GM18502 (cell line): Measurements from ENCODE around the gene OPCML.

Source experiments
- ATAC-seq: cut with Tn5 transposase; IDR thresholded peaks from one replicate; pipeline ENCODE4 v1.9.1; 2021; ENCODE audit warnings: mild to moderate bottlenecking; ENCODE audit not compliant: unreplicated experiment, poor library complexity

OPCML gene

GRCh38 chr11:133058501-133058900 lies 473.8 kb downstream of the OPCML start:
- no peak for ATAC-seq

DNA sequence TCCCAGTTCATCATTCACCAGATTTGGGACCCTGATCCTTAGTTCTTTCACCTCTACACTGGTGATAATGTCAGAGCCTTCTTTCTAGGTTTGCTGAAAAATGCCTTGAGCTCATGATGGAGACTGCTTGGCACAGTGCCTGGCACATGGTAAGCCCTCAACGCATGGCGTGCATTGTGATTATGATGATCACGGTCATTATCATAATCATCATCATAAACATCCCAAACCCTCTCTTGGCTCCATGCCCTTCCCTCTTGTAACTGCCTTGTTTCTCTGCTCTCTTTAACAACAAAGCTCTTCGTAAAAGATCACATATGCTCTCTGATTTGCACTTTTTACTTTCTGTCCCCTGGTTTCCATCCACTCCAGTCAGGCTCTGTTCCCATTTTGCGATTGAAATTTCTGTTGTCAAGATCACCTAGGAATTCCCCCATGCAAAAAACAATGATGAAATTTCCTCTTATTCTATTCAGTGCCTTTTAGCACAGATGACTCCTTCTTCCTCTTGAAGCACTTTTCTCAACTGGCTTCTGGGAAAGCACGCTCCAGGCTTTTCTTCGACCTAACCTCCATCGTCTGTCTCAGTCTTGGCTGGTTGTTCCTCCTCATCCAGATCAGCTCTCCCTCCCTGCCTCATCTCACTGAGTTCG lies 479.1 kb downstream of the OPCML start:
- no peak for ATAC-seq

GRCh38 chr11:133052537-133052936 lies 479.8 kb downstream of the OPCML start:
- no peak for ATAC-seq

- ATAC-seq: no peak
These were observed 482.9 kb downstream of the OPCML start for GRCh38 chr11:133049244-133050019.

DNA sequence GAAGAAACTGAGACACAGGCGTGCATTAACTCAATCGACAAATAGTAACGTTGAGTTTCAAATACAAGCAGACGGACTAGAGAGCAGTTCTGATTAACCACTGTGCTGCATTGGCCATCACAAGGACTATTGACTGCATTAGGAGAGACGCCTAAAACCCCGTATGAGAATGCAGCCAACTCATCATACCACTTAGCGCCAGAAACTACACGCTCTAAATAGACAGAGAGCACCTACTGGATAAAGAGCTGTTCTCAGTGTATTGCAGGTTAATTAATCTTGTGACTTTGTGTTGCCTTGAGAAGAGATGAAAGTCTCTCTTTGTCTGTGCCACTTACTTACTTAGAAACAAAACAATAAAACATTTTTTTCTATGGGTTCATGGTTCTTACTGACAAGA lies 484.0 kb downstream of the OPCML start:
- no peak for ATAC-seq

DNA sequence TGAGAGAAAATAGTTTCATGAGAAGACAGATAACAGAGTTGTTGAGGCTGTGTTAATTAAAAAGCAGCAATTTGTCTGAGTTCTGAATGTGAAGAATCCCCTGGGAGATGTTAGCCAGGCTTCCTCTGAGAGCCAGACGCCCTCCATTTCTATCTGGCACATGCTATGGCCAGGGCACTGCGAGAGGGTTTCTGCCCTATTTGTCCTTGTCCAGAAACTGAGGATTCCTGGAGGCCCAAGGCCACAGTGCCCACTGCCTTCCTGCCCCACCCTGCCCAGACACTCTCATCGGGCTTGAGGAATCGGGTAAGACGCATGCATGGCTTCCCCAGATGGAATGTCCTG lies 484.6 kb downstream of the OPCML start:
- no peak for ATAC-seq

DNA sequence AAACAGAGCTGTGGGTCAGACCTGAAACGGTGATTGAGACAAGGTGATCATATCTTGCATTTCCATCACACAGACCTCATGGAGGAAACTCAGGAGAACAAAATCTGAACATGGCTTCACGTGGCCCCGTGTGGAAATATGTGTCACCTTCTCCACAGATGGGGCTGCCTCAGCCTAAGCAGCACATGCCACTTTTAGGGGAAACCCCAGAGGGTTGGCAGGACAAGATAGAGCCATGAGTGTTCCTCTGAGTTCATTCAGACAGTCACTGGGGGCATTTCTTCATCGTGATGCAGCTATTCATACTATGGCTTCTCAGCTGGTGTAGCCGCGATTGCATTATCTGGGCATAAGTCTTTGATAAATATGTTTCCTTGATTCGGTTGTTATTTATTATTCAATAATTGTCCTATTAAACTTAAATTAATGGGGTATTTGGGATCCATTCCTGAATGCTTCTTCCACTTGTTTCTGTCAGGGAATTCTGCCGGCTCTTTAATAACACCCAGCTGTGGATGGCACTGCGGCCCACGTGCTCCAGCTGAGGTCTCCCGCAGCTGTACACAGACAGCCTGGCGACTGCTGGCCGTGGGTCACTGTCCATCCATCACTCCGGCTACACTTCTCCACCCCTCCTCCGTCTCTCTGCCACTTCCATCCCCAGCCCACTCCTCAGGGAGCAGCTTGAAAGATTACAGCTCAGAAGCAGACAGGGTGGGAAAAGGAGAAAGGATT lies 485.1 kb downstream of the OPCML start:
- ATAC-seq: no peak

GRCh38 chr11:133046252-133046651 lies 486.0 kb downstream of the OPCML start:
- no peak for ATAC-seq

GRCh38 chr11:133041928-133042882 lies 490.1 kb downstream of the OPCML start:
- ATAC-seq: no peak

- no peak for ATAC-seq
These were observed 491.1 kb downstream of the OPCML start for GRCh38 chr11:133041181-133041580.

DNA sequence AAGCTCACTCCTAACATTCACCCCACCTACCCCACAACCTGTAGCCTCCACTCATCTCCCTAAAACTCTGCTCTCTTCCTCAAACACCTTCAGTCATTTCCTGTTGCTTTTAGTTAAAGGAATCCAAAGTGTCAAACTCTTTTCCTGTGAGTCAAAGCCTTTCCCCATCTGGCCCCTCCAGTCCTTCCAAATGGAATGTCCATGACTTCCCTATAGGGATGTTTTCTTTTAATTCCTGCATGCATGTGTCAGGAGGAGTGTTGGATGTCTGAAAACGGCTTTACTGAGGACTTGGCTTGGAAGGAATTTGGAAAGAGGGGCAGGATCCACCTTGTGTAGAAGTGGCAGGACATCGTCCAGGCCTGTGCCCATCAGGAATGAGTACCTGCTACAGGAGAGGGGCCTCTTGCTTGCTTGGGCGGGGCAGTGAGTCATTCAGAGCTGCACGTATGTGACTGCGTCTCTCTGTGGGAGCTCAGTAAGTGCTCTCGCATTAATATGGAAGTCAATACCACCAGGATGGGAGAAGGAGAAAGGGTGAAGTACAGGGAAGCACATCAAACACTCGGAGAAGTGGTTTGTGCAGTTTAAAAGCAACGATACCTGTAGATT lies 491.9 kb downstream of the OPCML start:
- ATAC-seq: no peak

- ATAC-seq: no peak
These were observed 493.5 kb downstream of the OPCML start for GRCh38 chr11:133038850-133039249.

DNA sequence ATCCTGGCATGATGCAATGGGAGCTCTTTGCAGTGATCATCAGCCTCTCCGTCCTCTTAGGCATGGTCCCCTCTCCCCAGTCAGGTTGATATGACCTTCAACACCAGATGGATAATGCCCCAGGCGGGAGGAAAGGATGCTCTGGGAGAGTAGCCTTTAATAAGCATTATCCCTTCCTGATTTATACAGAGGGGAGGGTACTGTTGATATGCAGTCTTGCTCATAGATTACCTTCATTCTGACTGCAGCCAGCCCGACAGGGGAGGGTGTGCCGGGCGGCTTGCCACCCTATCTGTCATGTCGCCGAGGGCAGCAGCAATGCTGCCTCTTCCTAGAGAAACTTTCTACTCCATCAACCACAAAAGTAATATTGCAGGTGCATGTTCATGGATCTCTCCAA lies 497.4 kb downstream of the OPCML start:
- no peak for ATAC-seq

GRCh38 chr11:133029107-133029506 lies 503.2 kb downstream of the OPCML start:
- ATAC-seq: no peak

GRCh38 chr11:133026952-133027351 lies 505.3 kb downstream of the OPCML start:
- no peak for ATAC-seq

- no peak for ATAC-seq
These were observed 508.0 kb downstream of the OPCML start for GRCh38 chr11:133024301-133024700.

DNA sequence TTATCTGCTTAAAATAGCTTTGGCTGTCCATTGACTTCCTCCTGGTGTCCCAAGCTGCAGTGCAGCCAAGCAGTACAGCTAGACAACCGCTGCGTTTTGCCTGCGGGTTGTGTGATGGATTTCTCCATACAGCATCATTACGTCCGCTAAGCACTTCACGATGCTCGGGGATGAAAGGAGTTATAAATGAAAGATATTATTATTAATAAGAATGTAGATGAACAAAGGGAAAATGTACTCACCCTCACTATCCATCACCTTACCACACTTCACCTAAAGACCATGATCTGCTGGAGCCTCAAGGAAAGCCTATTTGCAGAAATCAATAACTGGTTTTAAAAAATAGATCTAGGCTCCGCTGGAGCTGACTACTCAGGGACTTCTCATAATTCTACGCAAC lies 509.1 kb downstream of the OPCML start:
- ATAC-seq: no peak

GRCh38 chr11:133021553-133021952 lies 510.7 kb downstream of the OPCML start:
- ATAC-seq: no peak

DNA sequence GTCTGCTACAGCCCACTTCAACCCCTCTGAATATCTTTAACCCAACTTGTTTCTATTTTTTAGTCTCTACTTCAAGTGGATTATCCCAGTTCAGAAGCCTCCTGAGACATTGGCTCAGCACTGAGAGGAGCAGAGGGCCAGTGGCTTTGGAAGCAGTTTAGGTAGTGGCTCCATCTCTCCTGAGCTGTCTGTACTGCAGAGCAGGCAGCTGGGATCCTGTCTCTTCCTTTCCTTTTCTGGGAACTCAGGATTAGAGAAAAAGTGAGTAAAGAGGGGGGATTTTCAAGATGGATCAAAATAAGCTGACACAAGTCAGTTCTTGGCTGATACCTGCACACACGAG lies 512.0 kb downstream of the OPCML start:
- ATAC-seq: no peak
